Neural crest cell (in vitro differentiated cells): ENCODE results near the gene CYTH4. TPM values are rescaled to one million over a fixed set of nuclear protein-coding genes. Genes with fewer than 3 reads are reported as not detected.

Source experiments
- DNase-seq: peaks from one replicate; pipeline ENCODE4 v3.0.0; 2021; ENCODE audit warnings: low read depth, mixed read lengths, low spot score
- H3K27ac Mint-ChIP-seq: one replicate; pipeline ENCODE4 v1.8.0; 2021; ENCODE audit warnings: mild to moderate bottlenecking, mixed read lengths; ENCODE audit not compliant: unreplicated experiment
- H3K27me3 Mint-ChIP-seq: 2 replicates; pipeline ENCODE4 v1.8.0; 2021; ENCODE audit warnings: low read depth, mild to moderate bottlenecking, mixed read lengths
- H3K36me3 Mint-ChIP-seq: 2 replicates; pipeline ENCODE4 v1.8.0; 2021; ENCODE audit warnings: low read depth, mild to moderate bottlenecking, mixed read lengths
- H3K4me1 Mint-ChIP-seq: 2 replicates; pipeline ENCODE4 v1.8.0; 2021; ENCODE audit warnings: mixed read lengths
- H3K4me3 Mint-ChIP-seq: one replicate; pipeline ENCODE4 v1.8.0; 2021; ENCODE audit warnings: mild to moderate bottlenecking, mixed read lengths
- H3K9me3 Mint-ChIP-seq: 2 replicates; pipeline ENCODE4 v1.8.0; 2021; ENCODE audit warnings: mixed read lengths
- total RNA-seq: library from RNA; stranded (reverse); gene quantifications from 2 replicates; pipeline ENCODE4 v1.2.1, GENCODE V29; 2021
- TF ChIP-seq, protein P1 (sequence below): fragments of 200-600 bp; sonication (generic); conservative IDR thresholded peaks from 2 replicates; pipeline ENCODE4 v1.5.0; 2021; ENCODE audit warnings: antibody characterized with exemption, mild to moderate bottlenecking

Gene CYTH4
- total RNA-seq, 1 donor from 2014 or later, result not detected

DNA sequence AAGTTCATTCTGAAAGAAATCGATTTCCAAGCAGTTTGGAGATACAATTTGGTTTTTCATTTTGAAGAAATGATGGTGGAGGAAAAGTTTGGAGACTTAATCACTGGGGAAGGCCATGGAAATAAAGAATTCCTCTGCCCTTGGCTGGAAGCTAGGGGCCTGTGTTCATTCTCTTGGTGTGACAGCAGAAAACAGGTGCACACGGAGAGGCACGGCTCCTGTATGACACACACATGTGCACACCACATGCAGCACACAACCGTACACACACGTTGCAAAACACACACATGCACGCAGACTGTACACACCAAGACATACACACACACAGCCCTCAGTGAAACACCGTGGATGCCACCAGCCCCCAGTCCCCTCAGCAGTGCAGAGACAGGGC is 64.2 kb downstream of the CYTH4 start:
- TF ChIP-seq, protein P1, sequence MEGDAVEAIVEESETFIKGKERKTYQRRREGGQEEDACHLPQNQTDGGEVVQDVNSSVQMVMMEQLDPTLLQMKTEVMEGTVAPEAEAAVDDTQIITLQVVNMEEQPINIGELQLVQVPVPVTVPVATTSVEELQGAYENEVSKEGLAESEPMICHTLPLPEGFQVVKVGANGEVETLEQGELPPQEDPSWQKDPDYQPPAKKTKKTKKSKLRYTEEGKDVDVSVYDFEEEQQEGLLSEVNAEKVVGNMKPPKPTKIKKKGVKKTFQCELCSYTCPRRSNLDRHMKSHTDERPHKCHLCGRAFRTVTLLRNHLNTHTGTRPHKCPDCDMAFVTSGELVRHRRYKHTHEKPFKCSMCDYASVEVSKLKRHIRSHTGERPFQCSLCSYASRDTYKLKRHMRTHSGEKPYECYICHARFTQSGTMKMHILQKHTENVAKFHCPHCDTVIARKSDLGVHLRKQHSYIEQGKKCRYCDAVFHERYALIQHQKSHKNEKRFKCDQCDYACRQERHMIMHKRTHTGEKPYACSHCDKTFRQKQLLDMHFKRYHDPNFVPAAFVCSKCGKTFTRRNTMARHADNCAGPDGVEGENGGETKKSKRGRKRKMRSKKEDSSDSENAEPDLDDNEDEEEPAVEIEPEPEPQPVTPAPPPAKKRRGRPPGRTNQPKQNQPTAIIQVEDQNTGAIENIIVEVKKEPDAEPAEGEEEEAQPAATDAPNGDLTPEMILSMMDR, result no peak
- no peak for DNase-seq
- Mint-ChIP-seq H3K4me3 (no peak overlapping the region), H3K36me3 (no peaks in the 10 kb centered on the region), H3K27me3 (peaks cover 10% of the 10 kb centered on the region), H3K4me1 (peaks cover 5% of the 10 kb centered on the region), H3K27ac (no peak overlapping the region), H3K9me3 (no peaks in the 10 kb centered on the region)

DNA sequence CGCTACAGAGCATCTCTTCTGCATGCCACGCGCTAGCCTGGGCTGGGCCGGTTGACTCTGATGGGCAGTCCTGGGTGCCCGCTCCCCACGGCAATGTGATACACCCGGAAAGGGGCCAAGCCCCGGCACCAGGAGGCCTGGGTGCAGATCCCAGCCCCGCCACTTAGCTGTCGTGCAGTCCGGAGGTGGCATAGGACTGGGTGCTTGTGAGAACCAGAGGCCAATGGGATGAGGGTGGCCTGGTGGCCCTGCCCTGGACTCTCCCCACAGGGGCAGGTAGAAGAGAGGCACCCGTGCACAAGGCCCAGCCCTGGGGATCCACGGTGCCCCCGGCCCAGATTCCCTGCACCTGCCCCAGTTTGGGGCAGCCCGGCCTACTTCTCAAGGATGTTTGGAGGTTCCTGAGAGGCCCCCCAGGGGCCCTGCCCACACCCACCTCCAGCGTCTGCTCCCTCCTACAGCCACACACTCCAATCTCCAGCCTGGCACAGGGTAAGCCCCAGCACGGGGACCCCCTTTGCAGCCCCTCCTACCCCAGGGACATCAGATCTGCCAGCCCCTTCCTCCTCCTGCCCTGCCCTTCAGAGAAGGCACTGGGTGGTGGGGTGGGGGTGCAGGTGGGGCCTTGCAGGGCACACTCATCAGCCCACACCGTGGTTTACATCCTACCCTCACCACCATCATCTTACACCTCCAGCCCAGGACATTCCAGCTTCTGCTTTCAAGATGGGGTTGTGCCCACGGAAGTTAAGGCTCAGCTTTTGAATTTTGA is 66.9 kb downstream of the CYTH4 start:
- Mint-ChIP-seq H3K27me3 (peaks cover 5% of the 10 kb centered on the region), H3K9me3 (no peaks in the 10 kb centered on the region)

DNA sequence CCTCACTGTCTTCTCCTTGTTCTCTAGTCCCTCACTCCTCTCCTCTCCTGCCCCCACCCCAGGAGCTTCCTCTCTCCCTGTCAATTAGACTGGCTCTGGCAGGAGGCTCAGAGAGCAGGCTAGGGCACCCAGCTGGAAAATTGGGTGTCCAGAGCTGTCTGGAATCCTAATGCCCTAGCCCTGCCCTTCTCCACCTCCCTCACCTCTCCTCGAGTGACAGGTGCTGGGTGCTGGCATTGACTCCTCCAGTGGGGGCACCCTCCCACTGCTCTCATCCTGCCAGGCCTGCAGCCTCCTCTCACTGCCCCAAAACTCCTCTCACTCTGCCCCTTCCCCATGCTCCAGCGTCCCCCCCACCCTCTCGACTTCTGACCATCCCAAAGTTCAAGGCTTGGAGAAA is 68.9 kb downstream of the CYTH4 start:
- no peak overlapping the region for H3K27ac Mint-ChIP-seq
- H3K9me3 Mint-ChIP-seq, result no peaks in the 10 kb centered on the region
- H3K36me3 Mint-ChIP-seq, result no peaks in the 10 kb centered on the region
- TF ChIP-seq, protein P1, result no peak
- no peak for DNase-seq
- peaks cover 5% of the 10 kb centered on the region for H3K27me3 Mint-ChIP-seq
- H3K4me1 Mint-ChIP-seq, result no peaks in the 10 kb centered on the region
- no peak overlapping the region for H3K4me3 Mint-ChIP-seq

More for the DNA sequence above, 66.9 kb downstream of the CYTH4 start:
- DNase-seq, result no peak
- Mint-ChIP-seq H3K4me1 (peaks cover 5% of the 10 kb centered on the region), H3K4me3 (no peak overlapping the region), H3K27ac (no peak overlapping the region), H3K36me3 (no peaks in the 10 kb centered on the region)
- TF ChIP-seq, protein P1, result no peak

DNA sequence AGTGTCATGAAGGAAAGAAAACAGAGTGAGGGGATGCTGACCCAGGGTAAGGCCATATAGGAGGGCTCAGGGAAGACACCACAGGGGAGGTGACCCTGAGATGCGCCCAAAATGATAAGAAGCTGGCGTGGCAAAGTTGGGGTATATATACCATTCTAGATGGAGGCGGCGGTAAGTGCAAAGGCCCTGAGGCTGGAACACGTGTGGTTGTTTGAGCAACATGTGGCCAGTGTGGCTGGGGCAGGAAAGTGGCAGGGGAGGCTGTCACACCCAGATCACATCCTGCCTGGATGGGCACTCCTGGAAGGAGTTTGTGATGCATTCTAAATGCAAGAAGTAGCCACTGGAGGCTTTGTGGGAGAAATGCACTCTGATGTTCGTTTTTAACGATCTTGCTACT is 70.2 kb downstream of the CYTH4 start:
- H3K4me3 Mint-ChIP-seq, result no peak overlapping the region
- TF ChIP-seq, protein P1, result no peak
- H3K9me3 Mint-ChIP-seq, result no peaks in the 10 kb centered on the region
- H3K36me3 Mint-ChIP-seq, result no peaks in the 10 kb centered on the region
- H3K27ac Mint-ChIP-seq, result no peak overlapping the region
- DNase-seq, result no peak
- no peaks in the 10 kb centered on the region for H3K4me1 Mint-ChIP-seq
- peaks cover 5% of the 10 kb centered on the region for H3K27me3 Mint-ChIP-seq

DNA sequence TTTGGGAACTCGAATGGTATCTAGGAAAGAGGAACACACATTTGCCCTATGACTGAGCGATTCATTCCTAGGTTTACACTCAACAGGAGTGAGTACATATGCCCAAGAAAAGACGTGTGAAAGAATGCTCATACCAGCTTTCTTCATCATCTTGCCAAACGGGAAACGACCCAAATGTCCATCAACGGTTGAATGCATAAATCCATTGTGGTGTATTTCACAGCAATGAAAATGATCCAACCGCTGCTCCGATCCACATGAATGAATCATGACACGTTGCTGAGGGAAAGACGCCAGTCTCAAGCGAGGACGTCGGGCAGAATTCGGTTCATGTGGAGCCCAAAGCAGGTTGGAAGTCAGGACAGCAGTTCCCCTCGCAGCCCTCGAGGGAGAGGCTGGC is 71.5 kb downstream of the CYTH4 start:
- no peak for DNase-seq
- Mint-ChIP-seq H3K9me3 (no peaks in the 10 kb centered on the region), H3K27ac (no peak overlapping the region), H3K4me1 (no peaks in the 10 kb centered on the region), H3K4me3 (no peak overlapping the region), H3K36me3 (no peaks in the 10 kb centered on the region), H3K27me3 (peaks cover 2% of the 10 kb centered on the region)
- TF ChIP-seq, protein P1, result no peak
